Large intestine (tissue), 3 donors: Measurements from ENCODE around the gene PDSS2. TPM values are rescaled to one million over a fixed set of nuclear protein-coding genes. Genes with fewer than 3 reads are reported as not detected.
A peak's percentile ranks its signal among the peaks of the same experiment; 100 is the strongest.
"Not testable (repeated sequence)": the region's sequence is repeated elsewhere in the genome, so short reads cannot be mapped to it uniquely, and the experiment has no call there.

Source experiments
- DNase-seq, 2 donors: peaks; one replicate each; pipeline versions ENCODE4 v3.0.0 to v3.0.0-alpha.2; 2013
- H3K27ac ChIP-seq: one replicate; pipeline ENCODE4 v1.5.1; 2013; ENCODE audit warnings: low read length
- H3K27me3 ChIP-seq: 2 replicates; pipeline ENCODE4 v1.6.1; 2013; ENCODE audit warnings: low read length; ENCODE audit not compliant: control insufficient read depth, insufficient read depth
- H3K36me3 ChIP-seq: 2 replicates; pipeline ENCODE4 v1.6.1; 2013; ENCODE audit warnings: low read length; ENCODE audit not compliant: control insufficient read depth, insufficient read depth
- H3K4me1 ChIP-seq: one replicate; pipeline ENCODE4 v1.6.1; 2013; ENCODE audit warnings: low read length; ENCODE audit not compliant: control insufficient read depth, insufficient read depth
- H3K4me3 ChIP-seq: one replicate; pipeline ENCODE4 v1.5.1; 2013; ENCODE audit warnings: low read length
- H3K9me3 ChIP-seq: one replicate; pipeline ENCODE4 v1.6.1; 2013; ENCODE audit warnings: mild to moderate bottlenecking, low read depth, low read length, moderate library complexity; ENCODE audit not compliant: control insufficient read depth
- WGBS: methylation state at CpG from one replicate; pipeline ENCODE4 v1.1.5; 2013; ENCODE audit warnings: low lambda C conversion rate; ENCODE audit not compliant: insufficient coverage; 5-methylcytosine and 5-hydroxymethylcytosine counted together
- polyA plus RNA-seq: library from polyadenylated mRNA; unstranded; fragments of 120-200 nt; gene quantifications from one replicate; pipeline ENCODE4 v1.2.1, GENCODE V29; 2013

The PDSS2 gene
- polyA plus RNA-seq, 1 donor = 12.8 TPM

GRCh38 chr6:107323133-107323785, 136.1 kb downstream of the PDSS2 start:
- no peak for DNase-seq
- no peaks in the 10 kb centered on the region for H3K36me3 ChIP-seq
- no peak overlapping the region for H3K4me3 ChIP-seq
- H3K27me3 ChIP-seq = no peaks in the 10 kb centered on the region
- H3K9me3 ChIP-seq = no peaks in the 10 kb centered on the region
- H3K4me1 ChIP-seq = no peaks in the 10 kb centered on the region
- no CpG with 5 or more reads among the region's 1 CpG for WGBS
- no peak overlapping the region for H3K27ac ChIP-seq

GRCh38 chr6:107321793-107322192, 137.6 kb downstream of the PDSS2 start:
- Histone ChIP-seq H3K9me3 (no peaks in the 10 kb centered on the region), H3K4me1 (no peaks in the 10 kb centered on the region), H3K27me3 (no peaks in the 10 kb centered on the region), H3K4me3 (no peak overlapping the region), H3K27ac (no peak overlapping the region), H3K36me3 (no peaks in the 10 kb centered on the region)
- DNase-seq = no peak

GRCh38 chr6:107319906-107320530, 139.3 kb downstream of the PDSS2 start:
- no CpG with 5 or more reads among the region's 5 CpGs for WGBS
- H3K4me3 ChIP-seq = no peak overlapping the region
- no peak overlapping the region for H3K27ac ChIP-seq
- DNase-seq = no peak
- H3K36me3 ChIP-seq = no peaks in the 10 kb centered on the region
- no peaks in the 10 kb centered on the region for H3K9me3 ChIP-seq
- H3K4me1 ChIP-seq = no peaks in the 10 kb centered on the region
- no peaks in the 10 kb centered on the region for H3K27me3 ChIP-seq

- no peak overlapping the region for H3K27ac ChIP-seq
- peak; percentile 37 to 50 for DNase-seq
- no peaks in the 10 kb centered on the region for H3K4me1 ChIP-seq
- no peaks in the 10 kb centered on the region for H3K36me3 ChIP-seq
- H3K9me3 ChIP-seq = no peaks in the 10 kb centered on the region
- H3K4me3 ChIP-seq = no peak overlapping the region
- no CpG with 5 or more reads among the region's 9 CpGs for WGBS
- no peaks in the 10 kb centered on the region for H3K27me3 ChIP-seq
Measured at GRCh38 chr6:107318100-107318736, 141.1 kb downstream of the PDSS2 start.

GRCh38 chr6:107315114-107315513, 144.2 kb downstream of the PDSS2 start:
- H3K27ac ChIP-seq = no peak overlapping the region
- no peaks in the 10 kb centered on the region for H3K9me3 ChIP-seq
- H3K36me3 ChIP-seq = no peaks in the 10 kb centered on the region
- no peak overlapping the region for H3K4me3 ChIP-seq
- H3K4me1 ChIP-seq = no peaks in the 10 kb centered on the region
- no peak for DNase-seq
- H3K27me3 ChIP-seq = no peaks in the 10 kb centered on the region

GRCh38 chr6:107314531-107314939, 144.8 kb downstream of the PDSS2 start:
- Histone ChIP-seq H3K27me3 (no peaks in the 10 kb centered on the region), H3K9me3 (no peaks in the 10 kb centered on the region), H3K36me3 (no peaks in the 10 kb centered on the region), H3K4me1 (no peaks in the 10 kb centered on the region), H3K27ac (no peak overlapping the region), H3K4me3 (no peak overlapping the region)
- no peak for DNase-seq
- no CpG with 5 or more reads among the region's 3 CpGs for WGBS

- no peaks in the 10 kb centered on the region for H3K36me3 ChIP-seq
- no peaks in the 10 kb centered on the region for H3K9me3 ChIP-seq
- DNase-seq = no peak
- H3K4me1 ChIP-seq = no peaks in the 10 kb centered on the region
- WGBS = 83% methylated on average over 1 of the region's 3 CpGs
- H3K27me3 ChIP-seq = no peaks in the 10 kb centered on the region
- no peak overlapping the region for H3K4me3 ChIP-seq
- no peak overlapping the region for H3K27ac ChIP-seq
Measured at GRCh38 chr6:107313776-107314175, 145.6 kb downstream of the PDSS2 start.

- Histone ChIP-seq H3K9me3 (no peaks in the 10 kb centered on the region), H3K27ac (no peak overlapping the region), H3K36me3 (no peaks in the 10 kb centered on the region), H3K27me3 (no peaks in the 10 kb centered on the region), H3K4me3 (no peak overlapping the region), H3K4me1 (no peaks in the 10 kb centered on the region)
- 93% methylated on average over 3 of the region's 3 CpGs for WGBS
- DNase-seq = no peak
Measured at GRCh38 chr6:107310362-107310761, 149.0 kb downstream of the PDSS2 start.

GRCh38 chr6:107308677-107309076, 150.7 kb downstream of the PDSS2 start:
- no peak for DNase-seq
- Histone ChIP-seq H3K4me1 (no peaks in the 10 kb centered on the region), H3K27ac (no peak overlapping the region), H3K36me3 (no peaks in the 10 kb centered on the region), H3K4me3 (no peak overlapping the region), H3K27me3 (no peaks in the 10 kb centered on the region), H3K9me3 (no peaks in the 10 kb centered on the region)
- WGBS = no CpG with 5 or more reads among the region's 3 CpGs

- 100% methylated on average over 1 of the region's 3 CpGs for WGBS
- not testable (repeated sequence) for H3K4me3 ChIP-seq, H3K36me3 ChIP-seq, H3K27me3 ChIP-seq, H3K27ac ChIP-seq, H3K4me1 ChIP-seq, H3K9me3 ChIP-seq, DNase-seq
Measured at GRCh38 chr6:107305994-107306393, 153.4 kb downstream of the PDSS2 start.

- H3K36me3 ChIP-seq = no peaks in the 10 kb centered on the region
- H3K27ac ChIP-seq = no peak overlapping the region
- no peak for DNase-seq
- H3K4me3 ChIP-seq = no peak overlapping the region
- H3K4me1 ChIP-seq = no peaks in the 10 kb centered on the region
- no CpG with 5 or more reads among the region's 2 CpGs for WGBS
- H3K9me3 ChIP-seq = no peaks in the 10 kb centered on the region
- no peaks in the 10 kb centered on the region for H3K27me3 ChIP-seq
Measured at GRCh38 chr6:107305391-107305790, 154.0 kb downstream of the PDSS2 start.
